Omental fat pad (tissue), 4 donors: ENCODE measurements around the gene MGAT3. TPM values are rescaled to one million over a fixed set of nuclear protein-coding genes. Genes with fewer than 3 reads are reported as not detected.
A peak's percentile ranks its signal among the peaks of the same experiment; 100 is the strongest.

Experiments used
- ATAC-seq: fragments of 150-250 bp; one replicate; pipeline ENCODE4 v1.9.1; 2016; ENCODE audit warnings: mild to moderate bottlenecking, moderate library complexity; ENCODE audit not compliant: low FRiP score
- DNase-seq: peaks from one replicate; pipeline ENCODE4 v3.0.0-alpha.2; 2019; ENCODE audit warnings: low spot score
- CTCF ChIP-seq, 3 donors: fragments of 450-650 bp; IDR thresholded peaks; one replicate each; pipeline ENCODE4 v1.5.1; 2016 to 2017; ENCODE audit warnings: antibody characterized with exemption in 3 of 3, mild to moderate bottlenecking in 3 of 3, moderate library complexity in 2 of 3
- total RNA-seq, 4 donors: library from RNA; depleted of rRNA; stranded (reverse); fragments of >200 nt; gene quantifications; one replicate each; pipeline ENCODE4 v1.1.0, GENCODE V29; 2016

MGAT3 gene
- total RNA-seq, 4 donors from 2014 or later = 4.1 to 23.5 (median 9.9) TPM

DNA sequence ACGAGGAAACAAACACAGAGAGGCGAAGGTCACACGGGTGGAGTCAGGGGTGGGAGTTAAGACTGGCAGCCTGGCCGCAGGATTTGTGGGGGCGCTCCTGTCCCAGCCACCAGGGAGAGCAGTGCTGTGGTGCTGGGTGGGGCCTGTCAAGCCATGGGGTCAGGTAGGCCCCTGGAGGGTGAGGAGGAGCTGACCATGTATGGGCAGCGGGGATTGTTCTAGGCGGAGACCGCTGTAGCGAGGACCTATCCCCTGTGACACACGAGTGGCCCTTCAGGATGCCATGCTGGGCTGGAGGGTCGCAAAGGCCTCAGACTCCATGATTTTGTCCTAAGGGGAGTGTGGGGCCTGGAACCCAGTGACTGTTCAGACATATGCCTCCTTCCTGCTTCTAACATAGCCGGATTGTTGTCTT lies 77.3 kb downstream of the MGAT3 start:
- ATAC-seq (no peak), DNase-seq (no peak)
- TF ChIP-seq CTCF (IDR thresholded peaks at IDR 0.05) = no peak

DNA sequence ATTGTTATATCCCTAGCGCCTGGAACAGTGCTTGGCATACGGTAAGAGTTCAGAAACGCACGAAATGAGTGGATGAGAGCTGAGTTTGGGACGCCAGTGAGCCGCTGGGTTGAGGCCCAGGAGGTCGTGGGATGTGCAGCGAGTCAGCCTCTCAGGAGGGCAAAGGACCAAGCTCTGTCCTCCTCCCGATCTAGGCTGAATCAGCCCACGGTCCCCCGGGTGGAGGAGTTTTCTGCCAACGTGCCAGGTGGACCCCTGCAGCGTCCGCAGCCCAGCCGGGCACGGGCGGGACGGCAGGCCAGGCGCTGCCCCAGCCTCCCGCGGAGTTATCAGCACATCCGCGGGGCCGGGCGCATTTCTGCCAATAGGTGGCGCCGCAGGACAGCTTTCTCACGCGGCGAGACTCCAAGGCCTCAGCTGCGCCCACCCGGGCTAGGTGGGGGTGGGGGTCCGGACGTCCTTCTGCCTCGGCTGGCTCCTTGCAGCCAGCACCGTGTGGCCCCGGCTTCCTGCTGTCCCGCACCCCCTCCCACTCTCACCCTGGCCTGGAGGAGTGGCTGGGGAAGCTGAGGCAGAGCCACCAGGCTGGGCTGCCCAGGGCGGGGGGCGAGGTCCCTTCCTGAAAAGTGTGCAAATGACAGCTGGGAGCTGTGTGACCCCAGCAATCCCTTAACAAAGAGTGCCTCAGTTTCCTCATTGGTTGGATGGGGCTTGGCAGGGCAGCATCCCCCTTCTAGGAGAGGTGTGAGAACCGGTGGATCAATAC lies 78.0 kb downstream of the MGAT3 start:
- ATAC-seq = no peak
- peak; percentile 93 for DNase-seq
- peak in 2 of 3 donors; percentile 35 to 78 for TF ChIP-seq CTCF (IDR thresholded peaks at IDR 0.05)

DNA sequence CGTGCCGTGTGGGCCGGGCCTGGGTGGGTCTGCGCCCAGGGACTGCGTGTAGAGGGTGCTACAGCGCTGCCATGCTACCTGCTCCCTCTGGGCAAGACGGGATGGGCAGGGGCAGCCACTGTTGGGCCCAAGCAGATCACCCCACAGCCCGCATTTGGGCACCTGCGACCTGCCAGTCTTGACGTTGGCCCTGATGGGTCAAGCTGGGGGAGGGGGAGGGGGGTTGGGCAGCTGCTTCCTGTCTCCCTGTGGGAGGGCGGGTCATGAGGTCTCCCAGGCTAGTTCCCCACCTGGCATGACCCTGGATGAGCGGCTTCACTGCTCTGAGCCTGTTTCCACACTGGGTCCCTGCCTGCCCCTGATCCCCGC lies 78.5 kb downstream of the MGAT3 start:
- no peak for DNase-seq

DNA sequence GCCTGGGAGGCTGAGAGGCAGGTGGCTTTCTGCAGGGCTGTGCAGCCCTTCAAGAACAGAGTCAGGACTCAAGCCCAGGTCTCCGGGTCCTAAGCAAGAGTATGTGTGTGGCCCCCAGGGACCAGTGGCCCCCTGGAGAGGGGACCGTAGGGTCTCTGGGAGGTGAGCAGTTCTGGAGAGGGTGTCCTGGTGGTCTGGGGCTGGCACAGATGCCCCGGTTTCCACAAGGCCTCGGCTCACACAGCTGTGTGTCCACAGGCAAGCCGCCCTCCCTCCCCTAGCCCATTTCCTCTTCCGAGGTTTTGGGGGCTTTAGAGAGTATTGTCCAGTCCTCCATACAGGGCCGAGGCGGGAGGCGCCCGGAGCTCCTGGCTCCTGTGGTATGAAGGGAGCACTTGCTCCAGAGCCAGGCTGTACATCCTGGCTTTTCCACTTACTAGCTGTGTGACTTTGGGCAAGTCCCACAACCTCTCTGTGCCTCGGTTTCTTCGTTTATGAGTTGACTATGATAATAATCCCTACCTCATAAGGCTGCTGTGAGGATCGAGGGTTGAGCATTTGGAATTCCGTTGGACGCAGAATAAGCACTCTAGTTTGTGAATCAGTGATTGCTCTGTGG lies 79.1 kb downstream of the MGAT3 start:
- ATAC-seq (no peak), DNase-seq (no peak)
- TF ChIP-seq CTCF (IDR thresholded peaks at IDR 0.05) = no peak

More for the DNA sequence above, 78.5 kb downstream of the MGAT3 start:
- ATAC-seq = no peak
- TF ChIP-seq CTCF (IDR thresholded peaks at IDR 0.05) = no peak

DNA sequence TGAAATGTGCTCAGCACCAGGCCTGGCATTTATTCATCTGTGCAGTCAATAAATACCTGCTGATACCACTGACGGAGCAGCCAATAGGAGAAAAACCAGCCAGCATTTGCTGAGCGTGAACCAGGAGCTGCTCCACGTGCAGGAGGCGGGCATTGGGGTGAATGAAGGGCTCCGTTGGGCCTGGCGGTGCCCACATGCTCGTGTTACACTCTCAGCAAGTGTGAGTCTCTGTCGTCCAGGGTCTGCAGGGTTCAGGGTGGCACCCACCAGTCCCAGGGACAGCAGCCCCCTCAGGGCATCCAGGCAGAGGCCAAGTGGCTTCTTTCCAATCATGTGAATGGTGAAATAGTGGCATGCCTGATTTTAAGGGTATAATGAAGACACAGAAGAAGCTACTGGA lies 79.9 kb downstream of the MGAT3 start:
- ATAC-seq = no peak
- DNase-seq = no peak
- TF ChIP-seq CTCF (IDR thresholded peaks at IDR 0.05) = no peak

- TF ChIP-seq CTCF (IDR thresholded peaks at IDR 0.05) = no peak
- no peak for ATAC-seq
- DNase-seq = no peak
Measured at GRCh38 chr22:39537975-39538374, 81.2 kb downstream of the MGAT3 start.

Other genes starting within 250 kb of the MGAT3 start
- gene PDGFB, start 212.0 kb upstream of the MGAT3 start, total RNA-seq = 10 to 100 TPM; 11.6 to 33.1 (median 14.6) TPM
- 1,000 to 10,000 TPM; 1,543 to 2,117 (median 1,973) TPM for gene RPL3, start 137.4 kb upstream of the MGAT3 start, total RNA-seq
- gene SYNGR1, start 107.0 kb upstream of the MGAT3 start, total RNA-seq = 10 to 100 TPM in 2 of 4 donors, 1 to 10 TPM in 2; 4.4 to 11.0 (median 9.9) TPM
- gene TAB1, start 57.2 kb upstream of the MGAT3 start, total RNA-seq = 10 to 100 TPM in 3 of 4 donors, 1 to 10 TPM in 1; 7.6 to 14.5 (median 11.1) TPM
- 10 to 100 TPM; 23.6 to 46.0 (median 32.4) TPM for gene MIEF1, start 45.3 kb downstream of the MGAT3 start, total RNA-seq
- gene ATF4, start 63.5 kb downstream of the MGAT3 start, total RNA-seq = 100 to 1,000 TPM; 258 to 714 (median 610) TPM
- gene RPS19BP1, start 75.7 kb downstream of the MGAT3 start, total RNA-seq = 100 to 1,000 TPM; 103 to 157 (median 133) TPM
- gene CACNA1I, start 113.7 kb downstream of the MGAT3 start, total RNA-seq = under 1 TPM; 0.09 to 0.38 (median 0.26) TPM